T-helper 1 cell (primary cell): ENCODE results near the gene DERL3.

ENCODE experiments used
- DNase-seq, 5 donors: peaks; one replicate each; pipeline ENCODE4 v3.0.0-alpha.2; 2012 to 2020

The DERL3 gene

DNA sequence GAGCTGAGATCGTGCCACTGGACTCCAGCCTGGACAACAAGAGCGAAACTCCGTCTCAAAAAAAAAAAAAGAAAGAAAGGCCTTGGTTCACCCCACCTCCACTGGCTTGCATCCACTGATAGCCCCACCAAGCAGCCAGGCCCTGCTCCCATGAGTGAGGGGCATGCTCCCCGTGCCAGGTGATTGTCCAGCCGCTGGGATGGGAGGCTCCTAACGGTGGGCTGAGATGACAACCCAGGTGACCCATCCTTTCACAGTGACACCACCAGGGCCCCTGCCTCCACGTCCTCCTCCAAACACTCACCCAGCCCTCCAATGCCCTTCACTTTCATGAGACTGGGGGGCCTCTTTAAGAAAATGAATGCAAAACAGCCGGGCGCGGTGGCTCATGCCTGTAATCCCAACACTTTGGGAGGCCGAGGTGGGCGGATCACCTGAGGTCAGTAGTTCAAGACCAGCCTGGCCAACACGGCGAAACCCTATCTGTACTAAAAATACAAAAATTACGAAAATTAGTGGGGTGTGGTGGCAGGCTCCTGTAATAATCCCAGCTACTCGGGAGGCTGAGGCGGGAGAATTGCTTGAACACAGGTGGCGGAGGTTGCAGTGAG, 8.6 kb upstream of the DERL3 start:
- no peak for DNase-seq

DNA sequence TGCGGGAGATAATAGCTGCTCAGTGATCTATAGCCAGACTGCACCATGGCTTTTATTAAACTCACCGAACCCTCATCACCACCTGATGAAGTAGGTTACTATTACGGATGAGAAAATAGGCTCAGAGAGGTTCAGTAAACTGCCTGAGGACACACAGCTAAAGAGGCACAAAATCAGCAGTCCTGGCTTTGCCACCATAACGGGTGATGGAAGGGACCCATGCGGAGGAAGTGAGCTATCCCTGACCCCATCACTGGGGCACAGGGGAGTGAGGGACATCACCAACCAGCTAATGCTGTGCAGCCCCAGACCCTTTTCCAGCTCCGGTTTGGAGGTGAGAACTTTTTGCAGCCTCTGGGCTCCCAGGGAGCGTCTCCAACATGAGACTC, 7.3 kb upstream of the DERL3 start:
- no peak for DNase-seq

DNA sequence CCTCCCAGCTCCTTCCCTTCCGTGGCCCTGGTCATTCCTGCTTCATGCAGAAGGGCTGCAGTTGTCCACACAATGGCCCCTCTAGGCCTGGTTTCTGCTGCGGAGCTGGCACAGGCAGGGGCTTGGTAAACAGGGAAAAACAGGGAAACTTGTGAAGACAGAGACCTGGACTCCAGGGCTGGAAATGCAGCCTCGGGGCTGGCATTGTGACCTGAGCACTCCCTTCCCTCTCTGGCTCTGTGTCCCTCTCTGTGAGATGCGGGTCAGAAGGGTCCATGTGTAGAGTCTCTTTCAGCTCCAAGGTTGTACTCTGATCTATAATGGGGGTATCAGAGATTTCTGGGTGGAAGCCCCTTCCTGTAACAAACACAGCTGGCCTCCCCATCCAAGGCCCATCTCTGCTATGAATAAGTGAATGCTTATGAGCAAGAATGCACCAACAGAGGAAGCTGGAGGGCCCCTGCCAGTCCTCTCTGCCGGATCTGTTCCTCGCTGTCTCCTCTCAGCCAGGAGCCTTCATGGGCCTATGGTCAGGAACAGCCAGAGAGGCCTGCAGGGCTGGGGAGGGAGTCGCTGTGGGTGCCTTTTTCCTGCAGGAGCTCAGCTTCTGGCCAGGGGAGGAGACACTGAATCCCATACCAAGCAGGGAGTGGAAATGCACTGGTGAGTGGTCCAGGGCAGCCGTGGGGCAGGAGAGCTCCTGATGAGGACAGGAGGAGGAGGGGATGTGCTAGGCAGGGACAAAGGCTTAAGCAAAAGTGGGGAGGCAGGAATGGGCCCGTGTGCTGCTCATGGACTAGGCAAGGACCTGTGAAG, 6.7 kb upstream of the DERL3 start:
- DNase-seq, result no peak

DNA sequence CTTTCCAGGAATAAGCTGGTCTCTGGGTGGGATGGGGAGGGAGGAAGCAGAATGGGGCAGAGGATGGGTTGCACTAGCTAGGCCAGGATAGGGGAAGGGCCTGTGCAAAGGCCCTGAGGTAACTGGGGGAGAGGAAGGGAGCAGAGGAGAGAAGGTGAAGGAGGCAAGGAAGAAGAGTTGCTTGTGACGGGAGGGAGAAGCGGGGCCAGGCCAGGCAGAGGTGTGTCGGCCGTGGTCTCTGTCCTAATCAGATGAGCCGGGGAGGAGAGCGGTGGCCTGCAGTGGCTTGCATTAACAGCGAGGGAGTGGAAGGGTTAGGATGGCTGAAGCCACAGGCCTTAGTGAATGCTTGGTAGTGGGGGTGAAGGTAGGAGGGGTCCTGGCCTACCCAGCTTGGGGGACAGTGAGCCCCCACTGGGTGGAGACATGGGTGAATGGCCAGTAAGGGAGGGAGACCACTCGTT, 6.0 kb upstream of the DERL3 start:
- no peak for DNase-seq

DNA sequence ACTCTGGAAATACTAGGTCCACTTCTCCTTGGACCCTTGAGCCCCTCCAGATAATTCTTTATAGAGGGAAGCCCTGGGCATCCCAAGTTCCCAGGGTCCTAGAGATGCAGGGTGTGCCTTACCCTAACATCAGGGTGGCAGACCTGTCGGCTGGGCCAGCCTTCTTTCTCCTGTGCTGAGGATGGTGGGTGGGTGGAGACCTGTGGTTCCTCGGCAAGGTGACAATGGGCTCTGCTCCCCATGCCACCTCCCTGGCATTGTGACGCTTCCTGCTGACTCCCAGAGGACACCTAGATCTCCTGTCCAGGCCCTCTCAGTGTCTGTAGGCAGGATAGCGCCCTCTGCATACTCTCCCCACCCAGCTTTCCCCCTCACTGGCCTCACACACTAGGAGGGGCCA, 3.8 kb upstream of the DERL3 start:
- DNase-seq, result no peak

DNA sequence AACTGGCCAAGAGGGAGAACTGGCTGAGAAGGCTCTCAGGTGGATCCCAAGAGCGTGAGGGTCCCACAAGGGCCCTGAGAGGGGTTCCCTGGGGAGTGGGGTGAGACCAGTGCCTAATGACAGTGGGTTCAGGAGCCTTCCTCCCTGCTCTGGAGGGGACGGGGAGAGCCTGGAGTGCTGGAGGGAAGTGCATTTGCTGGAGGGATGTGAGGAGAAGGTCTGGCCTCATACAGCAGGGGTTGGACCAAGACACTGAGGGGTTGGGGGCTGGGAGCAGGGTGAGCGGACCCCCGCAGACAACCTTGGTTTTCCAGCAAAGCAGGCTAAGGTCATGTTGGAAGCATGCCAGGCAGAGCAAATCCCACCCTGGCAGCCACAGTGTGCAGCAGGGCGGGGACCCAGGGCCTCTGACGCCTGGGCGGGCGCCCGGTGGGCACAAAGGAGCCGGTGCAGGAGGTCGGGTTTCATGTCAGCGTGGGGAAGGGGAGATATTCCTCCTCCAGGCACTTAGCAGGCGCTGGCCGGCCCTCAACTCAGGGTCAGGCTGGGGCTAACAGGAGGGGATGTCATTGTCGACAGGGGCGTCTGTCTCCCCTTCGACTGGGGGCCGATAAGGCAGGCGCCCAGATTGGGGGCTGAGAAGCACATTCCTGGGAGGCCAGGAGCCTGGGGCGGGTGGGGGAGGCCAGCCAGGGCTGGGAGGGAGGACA, 3.1 kb upstream of the DERL3 start:
- DNase-seq, result no peak

DNA sequence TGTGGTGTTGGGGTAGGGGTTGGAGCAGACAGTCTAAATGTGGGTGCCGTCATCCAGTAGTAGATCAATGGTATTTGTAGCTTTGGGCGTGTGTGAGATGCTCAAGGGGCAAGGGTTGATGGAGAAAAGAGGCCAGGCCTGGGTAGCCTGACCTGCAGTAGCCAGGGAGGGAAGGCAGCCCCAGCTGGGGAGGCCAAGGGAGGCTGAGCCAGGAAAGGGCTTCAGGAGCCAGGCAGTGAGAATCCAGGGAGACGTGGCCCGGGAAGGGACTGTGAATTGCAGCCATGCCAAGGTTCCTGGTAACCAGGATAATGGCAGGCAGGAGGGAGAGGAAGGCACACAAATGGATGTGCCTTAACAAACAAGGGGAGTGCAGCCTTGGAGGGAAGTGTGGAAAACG, 2.5 kb upstream of the DERL3 start:
- no peak for DNase-seq

DNA sequence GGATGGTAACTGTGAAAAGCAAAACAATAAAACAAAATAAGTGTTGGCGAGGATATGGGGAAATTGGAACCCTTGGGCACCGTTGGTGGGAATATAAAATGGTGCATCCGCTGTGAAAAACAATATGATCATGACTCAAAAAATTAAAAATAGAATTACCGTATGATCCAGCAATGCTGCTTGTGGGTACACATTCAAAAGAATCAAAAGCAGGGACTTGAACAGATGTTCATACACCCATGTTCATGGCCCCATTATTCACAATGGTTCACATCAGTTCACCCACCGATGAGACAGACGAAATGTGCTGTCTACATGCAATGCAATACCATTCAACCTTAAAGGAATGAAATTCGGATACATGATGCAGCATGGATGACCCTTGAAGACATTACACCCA, 1.2 kb upstream of the DERL3 start:
- DNase-seq, result no peak

DNA sequence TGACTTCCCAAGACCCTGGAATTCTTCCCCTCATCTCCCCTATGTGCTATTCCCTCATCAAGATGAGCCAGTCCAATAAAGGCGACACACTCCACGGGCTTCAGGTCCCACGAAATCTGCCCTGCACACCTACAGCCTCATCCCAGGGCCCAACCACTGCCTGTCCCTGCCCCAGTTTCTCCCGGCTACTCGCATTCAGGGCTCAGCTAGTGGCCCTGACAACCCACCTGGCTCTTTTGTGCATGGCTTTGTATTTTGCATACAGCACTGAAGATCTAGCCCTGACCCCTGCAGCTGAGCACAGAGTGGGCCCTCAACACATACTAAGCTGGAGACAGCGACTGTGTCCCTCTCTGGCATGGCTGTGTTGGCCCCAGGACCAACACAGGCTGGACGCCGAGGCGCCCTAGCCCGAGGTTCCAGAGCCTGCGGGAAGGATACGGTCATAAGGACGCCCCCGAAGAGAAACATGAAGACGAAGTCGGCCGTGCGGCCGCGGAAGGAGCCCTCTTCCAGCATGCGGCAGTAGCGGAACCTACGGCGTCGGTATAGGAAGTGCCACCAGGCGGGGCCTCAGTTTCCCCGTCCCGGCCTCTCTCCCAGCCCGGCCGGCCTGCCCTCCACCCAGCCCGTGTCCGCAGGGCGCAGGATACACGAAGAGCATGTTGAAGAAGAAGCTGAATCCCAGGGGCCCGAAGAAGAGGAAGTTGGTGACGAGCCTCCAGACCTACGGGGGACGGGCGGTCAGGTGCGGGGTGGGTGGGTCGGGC, 710 bp downstream of the DERL3 start:
- DNase-seq, result no peak

DNA sequence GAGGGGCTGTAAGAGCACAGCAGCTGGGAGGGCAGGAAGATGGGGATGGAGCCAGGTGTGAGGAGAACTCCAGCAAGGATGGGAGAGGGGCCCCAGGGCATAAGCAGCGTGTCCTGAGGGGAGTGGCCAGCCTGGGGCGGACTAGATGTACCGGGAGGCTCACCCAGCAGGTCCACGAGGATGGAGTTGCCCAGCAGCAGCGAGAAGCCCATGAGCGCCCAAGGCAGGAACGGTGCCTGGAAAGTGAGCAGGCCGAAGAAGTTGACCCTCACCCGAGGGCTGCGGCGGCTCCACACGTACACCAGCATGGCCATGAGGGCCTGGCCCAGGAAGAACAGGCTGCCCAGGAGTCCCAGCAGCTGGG, 1.3 kb downstream of the DERL3 start:
- no peak for DNase-seq

DNA sequence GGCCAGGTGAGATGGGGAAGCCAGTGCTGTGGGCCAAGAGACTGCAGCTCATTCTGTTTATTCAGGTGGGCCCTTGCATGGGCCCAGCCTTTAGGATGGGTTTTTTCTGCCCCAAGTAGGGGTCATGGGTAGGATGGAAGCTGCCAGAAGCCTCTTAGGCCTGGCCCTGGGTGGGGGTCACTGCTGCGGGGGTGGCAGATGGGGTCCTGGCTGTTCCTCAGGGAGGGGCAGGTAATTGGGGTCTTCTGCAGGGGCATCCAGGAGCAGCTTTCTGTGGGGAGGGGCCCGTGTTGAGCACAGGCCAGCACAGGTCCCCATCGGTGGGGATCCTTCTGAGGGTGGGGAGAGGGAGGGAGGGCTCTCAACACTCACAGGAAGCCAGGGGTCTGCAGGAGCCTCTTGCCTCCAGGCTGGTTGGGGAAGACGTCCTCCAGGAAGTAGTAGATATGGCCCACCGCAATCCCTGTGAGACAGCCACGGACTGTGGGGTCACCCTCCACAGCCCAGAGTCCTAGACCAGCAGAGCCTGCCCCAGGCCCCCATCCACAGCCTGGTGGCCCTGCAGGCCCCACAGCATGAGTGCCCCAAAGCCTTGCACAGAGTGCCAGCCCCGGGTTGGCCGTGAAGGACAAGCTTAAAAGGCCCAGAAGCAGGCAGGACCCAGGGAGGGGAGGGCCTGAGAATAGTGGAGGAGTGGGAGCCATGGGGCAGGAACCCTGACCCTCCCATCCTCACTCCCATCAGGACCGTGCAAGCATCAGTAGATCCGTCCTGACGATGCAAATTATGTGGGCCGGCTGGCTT, 1.9 kb downstream of the DERL3 start:
- no peak for DNase-seq

DNA sequence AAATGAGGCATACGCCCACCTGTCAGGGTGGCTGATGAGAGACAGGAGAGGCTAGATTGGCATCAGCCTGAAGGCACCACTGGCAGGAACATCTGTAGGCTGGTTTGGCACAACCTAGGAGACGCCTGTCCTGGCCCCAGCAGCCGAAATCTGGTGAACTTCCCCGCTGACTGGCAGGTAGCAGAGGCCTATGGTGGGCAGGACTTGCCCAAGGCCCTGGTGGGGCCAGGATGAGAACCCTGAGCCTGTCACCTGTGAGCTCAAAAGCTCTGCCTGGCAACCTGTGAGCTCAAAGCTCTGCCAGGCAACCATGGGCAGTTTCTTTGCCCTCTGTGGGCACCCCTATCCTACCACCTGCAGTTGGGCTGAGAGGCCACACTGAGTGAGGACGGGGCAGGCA, 2.5 kb downstream of the DERL3 start:
- no peak for DNase-seq

DNA sequence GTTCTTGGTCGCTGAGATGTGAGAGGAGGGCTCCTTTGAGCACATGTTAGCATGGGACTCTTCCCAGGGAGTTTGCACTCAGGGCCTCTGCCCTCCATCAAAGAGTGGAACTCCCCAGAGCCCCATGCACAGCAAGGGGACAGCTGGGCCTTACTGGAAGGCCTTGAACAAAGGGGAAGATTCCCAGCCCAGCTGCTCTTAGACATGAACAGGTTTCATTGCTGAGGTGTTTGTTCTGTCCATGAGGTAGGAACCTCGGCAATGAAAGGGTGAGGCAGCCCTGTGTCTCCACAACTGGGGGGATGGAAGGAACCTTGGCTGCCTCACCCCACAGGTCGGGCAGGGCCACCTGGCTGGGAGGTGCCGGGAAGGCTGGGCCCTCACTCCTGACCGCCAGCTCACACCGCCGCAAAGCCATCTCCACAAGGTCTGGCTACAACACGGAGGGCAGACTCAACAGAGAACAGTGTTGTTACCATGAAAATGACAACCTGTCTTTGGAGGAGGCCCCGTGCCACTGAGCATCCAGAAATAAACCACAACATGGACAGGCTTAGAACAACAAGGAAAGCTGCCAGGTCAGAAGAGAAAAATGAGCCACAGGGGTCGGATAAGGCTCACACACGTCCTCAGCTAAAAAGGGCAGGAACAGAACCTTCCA, 3.2 kb downstream of the DERL3 start:
- DNase-seq, result no peak

DNA sequence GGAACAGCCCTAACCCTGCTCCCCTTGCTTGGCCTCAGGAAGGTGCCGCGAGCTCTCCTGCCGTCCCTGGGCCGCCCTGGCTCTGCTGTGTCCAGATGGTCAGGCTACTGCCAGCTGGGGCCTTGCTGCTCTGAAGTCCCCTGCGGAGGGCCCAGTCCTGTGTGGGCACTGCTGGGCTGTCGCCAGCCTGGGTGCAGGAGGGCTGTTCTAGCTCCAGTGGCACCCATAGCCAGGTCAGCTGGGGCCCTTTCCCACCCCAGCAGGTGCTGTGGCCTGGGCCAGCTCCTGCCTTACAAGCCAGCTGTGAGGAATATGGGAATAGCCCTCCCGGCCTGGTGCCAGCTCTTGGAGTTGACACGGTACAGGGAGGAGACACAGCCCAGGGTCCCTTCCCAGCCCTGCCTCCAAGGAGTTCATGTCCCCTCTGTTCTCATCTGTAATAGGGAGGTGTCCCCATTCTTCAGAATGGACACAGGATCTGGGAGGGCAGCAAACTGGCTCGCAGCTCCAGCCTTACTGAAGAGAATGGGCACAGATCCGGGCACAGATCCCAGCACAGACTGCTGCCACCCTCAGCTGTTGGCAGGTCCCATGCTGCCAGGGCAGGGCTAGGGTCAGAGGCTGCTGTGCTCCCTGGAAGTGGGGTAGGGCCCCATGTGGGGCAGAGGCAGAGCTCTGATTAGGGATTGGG, 3.9 kb downstream of the DERL3 start:
- no peak for DNase-seq

DNA sequence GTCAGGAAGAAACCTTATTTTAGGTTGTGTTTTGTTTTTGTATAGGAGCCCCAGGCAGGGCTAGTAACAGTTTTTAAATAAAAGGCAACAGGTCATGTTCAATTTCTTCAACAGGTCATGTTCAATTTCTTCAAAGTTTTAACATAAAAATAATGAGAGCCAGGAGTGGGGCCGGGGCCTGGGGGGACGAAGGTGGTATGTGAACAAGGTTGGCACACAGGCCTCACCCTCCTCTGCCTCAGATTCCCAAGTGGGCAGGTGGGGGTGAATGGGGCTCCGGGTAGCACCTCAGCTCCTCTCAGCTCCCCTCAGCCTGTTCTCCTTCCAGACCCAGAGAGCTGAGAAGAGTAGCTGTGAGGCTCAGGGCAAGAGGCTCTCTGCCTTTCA, 4.4 kb downstream of the DERL3 start:
- no peak for DNase-seq

DNA sequence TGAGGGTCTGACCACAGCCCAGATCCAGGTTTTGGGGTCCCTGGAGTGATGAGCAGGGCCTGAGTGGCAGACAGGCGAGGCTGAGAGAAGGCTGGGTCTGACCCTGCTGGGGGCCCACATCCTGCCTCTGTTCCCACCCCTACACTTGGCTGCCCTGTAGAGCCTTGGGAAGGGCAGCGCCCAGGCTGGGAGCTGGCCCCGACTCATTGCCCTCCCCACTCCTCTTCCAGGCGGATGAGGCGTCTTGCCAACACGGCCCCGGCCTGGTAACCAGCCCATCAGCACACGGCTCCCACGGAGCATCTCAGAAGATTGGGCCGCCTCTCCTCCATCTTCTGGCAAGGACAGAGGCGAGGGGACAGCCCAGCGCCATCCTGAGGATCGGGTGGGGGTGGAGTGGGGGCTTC, 4.9 kb downstream of the DERL3 start:
- DNase-seq, result no peak

DNA sequence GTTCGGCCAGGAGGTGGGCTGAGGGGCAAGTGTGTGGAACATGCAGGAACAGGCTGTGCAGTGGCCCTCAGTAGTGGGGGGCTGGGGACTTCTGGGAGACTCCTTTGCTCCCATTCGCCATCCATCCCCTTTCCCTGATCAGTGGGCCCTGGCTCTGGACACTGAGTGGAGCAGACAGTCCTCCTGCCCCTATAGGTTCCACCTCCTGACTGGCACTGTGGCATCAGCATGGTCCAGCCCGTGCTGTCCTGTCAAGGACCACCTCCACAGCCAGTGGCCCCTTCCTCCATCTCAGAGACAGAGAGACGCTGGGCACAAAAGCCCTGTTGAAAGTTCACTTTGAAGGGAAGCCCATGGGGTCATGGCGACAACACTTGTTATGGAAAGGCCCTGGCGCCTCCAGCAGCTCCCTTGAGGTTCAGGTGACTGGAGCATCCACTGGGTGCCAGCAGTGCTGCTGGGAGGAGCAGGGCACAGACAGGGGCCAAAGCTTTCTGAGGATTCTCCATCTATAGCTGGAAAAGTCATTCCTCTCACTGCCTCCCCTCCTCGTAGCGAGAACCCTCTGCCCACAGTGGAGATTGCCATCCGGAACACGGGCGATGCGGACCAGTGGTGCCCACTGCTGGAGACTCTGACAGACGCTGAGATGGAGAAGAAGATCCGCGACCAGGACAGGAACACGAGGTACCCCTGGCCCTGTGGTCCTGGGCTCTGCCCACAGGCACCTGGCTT, 5.6 kb downstream of the DERL3 start:
- no peak for DNase-seq

DNA sequence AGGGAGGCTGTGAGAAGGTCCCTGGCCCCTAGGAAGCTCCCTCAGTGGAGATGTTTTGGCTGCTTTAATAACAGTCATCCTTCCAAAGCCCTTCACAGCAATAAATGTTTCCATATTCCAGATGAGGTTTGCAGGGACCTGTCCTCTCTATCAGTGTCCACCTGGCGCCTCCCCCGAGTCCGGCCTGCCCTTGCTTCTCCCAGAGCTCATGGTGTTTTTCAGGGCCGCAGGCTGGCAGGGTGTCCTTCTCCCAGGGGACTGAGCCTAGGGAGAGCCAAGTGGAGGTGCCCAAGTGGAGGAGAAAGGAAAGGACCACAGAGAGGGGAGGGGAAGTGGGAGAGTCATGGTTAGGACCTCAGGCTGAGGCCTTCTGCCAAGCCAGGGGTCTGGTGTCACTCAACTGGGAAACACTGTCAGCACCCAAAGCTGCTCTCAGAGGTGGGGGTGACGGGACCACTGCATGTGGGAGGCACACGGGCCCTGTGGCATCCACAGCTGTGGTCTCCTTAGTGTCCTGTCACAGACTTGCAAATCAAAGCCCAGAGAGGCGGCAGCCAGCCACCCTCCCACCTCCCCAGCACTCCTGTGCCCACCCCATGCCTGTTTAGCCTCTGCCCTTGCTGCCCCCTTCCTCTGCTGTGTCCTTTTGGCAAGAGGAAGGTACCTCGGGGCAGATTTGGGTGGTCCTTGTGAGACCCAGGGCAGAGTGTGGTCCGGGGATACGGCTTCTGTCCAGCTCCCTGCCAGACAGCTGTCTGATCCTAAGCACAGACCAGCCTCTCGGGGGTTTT, 6.4 kb downstream of the DERL3 start:
- no peak for DNase-seq

DNA sequence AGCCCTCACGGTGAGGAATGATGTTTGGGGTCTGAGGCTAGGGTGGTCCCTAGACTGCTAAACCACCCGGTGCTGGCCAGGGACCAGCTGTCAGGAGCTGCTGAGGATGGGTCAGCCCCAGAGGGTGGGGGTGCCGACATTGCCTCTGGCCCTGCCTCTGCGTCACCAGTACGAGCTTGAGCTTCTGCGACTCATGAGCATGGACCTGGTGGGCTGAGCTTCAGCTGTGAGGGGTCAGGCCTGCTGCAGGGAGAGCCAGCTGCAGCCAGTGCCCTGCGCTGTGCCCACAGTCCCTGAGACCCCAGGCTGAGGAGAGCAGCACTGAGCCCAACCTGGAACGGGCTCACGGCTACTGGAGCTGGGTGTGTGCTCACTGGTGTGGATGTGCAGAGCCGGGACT, 7.0 kb downstream of the DERL3 start:
- no peak for DNase-seq

DNA sequence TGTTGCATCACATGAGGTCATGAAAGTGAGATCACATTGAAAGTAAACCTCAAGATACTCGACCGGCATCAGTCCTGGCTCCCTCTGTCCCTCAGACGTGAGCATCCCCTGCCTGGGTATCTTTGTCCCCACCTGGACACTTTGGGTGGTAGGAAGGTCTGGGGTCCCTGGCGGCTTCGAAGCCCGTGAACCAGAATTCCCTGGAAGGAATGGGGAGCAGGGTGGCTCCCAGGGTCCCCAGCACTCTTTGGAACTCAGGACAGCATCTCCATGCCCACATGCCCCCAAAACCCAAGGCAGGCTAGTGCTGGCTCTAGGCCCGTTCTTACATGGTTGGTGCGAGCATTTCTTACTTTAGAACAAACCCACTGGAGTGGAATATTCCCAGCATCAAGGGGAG, 7.5 kb downstream of the DERL3 start:
- DNase-seq, result no peak
